Glutamatergic neuron (in vitro differentiated cells): ENCODE data around the gene HPGD. TPM values are rescaled to one million over a fixed set of nuclear protein-coding genes. Genes with fewer than 3 reads are reported as not detected.

Experiments used
- DNase-seq: peaks from one replicate; pipeline ENCODE4 v3.0.0; 2022
- H3K27ac Mint-ChIP-seq: one replicate; pipeline ENCODE4 v1.8.0; 2020; ENCODE audit warnings: mild to moderate bottlenecking, mixed read lengths, inconsistent platforms; ENCODE audit not compliant: unreplicated experiment
- H3K27me3 Mint-ChIP-seq: one replicate; pipeline ENCODE4 v1.8.0; 2020; ENCODE audit warnings: mild to moderate bottlenecking, moderate library complexity, mixed read lengths, inconsistent platforms; ENCODE audit not compliant: unreplicated experiment
- H3K36me3 Mint-ChIP-seq: one replicate; pipeline ENCODE4 v1.8.0; 2020; ENCODE audit warnings: mild to moderate bottlenecking, mixed read lengths, inconsistent platforms; ENCODE audit not compliant: unreplicated experiment
- H3K4me1 Mint-ChIP-seq: one replicate; pipeline ENCODE4 v1.8.0; 2020; ENCODE audit warnings: mild to moderate bottlenecking, low read depth, mixed read lengths, inconsistent platforms; ENCODE audit not compliant: unreplicated experiment
- H3K4me3 Mint-ChIP-seq: one replicate; pipeline ENCODE4 v1.8.0; 2020; ENCODE audit warnings: mild to moderate bottlenecking, mixed read lengths, inconsistent platforms; ENCODE audit not compliant: unreplicated experiment
- H3K9me3 Mint-ChIP-seq: one replicate; pipeline ENCODE4 v1.8.0; 2020; ENCODE audit warnings: mild to moderate bottlenecking, moderate library complexity, mixed read lengths, inconsistent platforms; ENCODE audit not compliant: unreplicated experiment
- total RNA-seq: library from RNA; stranded (reverse); fragmentation: NEBNext Ultra II Directional; extraction: Animal tissue kit (Norgen Biotek cat#: 25700); gene quantifications from one replicate; pipeline ENCODE4 v1.2.1, GENCODE V29; 2021; ENCODE audit not compliant: unreplicated experiment
- TF ChIP-seq, protein P1 (sequence below): fragments of 200-600 bp; sonication (generic); IDR thresholded peaks from one replicate; pipeline ENCODE4 v1.5.0; 2021; ENCODE audit not compliant: partially characterized antibody, unreplicated experiment

HPGD gene
- total RNA-seq, 1 donor from 2014 or later = 0.64 TPM

DNA sequence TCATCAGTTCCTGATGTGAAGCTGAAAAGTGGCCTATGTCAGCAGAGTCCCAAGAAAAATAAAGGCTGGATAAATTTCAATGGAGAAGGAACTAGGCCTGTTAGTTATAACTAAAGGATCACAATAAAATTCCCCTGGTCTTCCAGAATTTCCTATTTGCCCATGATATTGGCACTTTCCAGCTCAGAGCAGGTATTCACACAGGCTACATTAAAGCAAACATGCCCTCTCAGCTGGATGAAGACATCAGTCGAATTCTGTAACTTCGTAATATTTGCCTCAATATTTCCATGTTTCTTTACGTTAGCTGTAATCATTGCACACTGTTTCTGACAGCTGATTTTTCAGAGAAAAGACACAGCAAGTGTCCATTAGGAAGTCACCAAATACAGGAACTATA lies 9.5 kb downstream of the HPGD start:
- no peaks in the 10 kb centered on the region for H3K27me3 Mint-ChIP-seq
- H3K27ac Mint-ChIP-seq = no peak overlapping the region
- no peaks in the 10 kb centered on the region for H3K36me3 Mint-ChIP-seq
- TF ChIP-seq, protein P1, sequence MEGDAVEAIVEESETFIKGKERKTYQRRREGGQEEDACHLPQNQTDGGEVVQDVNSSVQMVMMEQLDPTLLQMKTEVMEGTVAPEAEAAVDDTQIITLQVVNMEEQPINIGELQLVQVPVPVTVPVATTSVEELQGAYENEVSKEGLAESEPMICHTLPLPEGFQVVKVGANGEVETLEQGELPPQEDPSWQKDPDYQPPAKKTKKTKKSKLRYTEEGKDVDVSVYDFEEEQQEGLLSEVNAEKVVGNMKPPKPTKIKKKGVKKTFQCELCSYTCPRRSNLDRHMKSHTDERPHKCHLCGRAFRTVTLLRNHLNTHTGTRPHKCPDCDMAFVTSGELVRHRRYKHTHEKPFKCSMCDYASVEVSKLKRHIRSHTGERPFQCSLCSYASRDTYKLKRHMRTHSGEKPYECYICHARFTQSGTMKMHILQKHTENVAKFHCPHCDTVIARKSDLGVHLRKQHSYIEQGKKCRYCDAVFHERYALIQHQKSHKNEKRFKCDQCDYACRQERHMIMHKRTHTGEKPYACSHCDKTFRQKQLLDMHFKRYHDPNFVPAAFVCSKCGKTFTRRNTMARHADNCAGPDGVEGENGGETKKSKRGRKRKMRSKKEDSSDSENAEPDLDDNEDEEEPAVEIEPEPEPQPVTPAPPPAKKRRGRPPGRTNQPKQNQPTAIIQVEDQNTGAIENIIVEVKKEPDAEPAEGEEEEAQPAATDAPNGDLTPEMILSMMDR = no peak
- no peak for DNase-seq
- no peak overlapping the region for H3K4me3 Mint-ChIP-seq
- no peaks in the 10 kb centered on the region for H3K4me1 Mint-ChIP-seq
- peaks cover 2% of the 10 kb centered on the region for H3K9me3 Mint-ChIP-seq

- Mint-ChIP-seq H3K27me3 (no peaks in the 10 kb centered on the region), H3K4me3 (no peak overlapping the region), H3K9me3 (peaks cover 2% of the 10 kb centered on the region), H3K4me1 (no peaks in the 10 kb centered on the region), H3K27ac (no peak overlapping the region), H3K36me3 (no peaks in the 10 kb centered on the region)
- TF ChIP-seq, protein P1 = no peak
- no peak for DNase-seq
Measured at GRCh38 chr4:174505892-174506291, 16.4 kb downstream of the HPGD start.

GRCh38 chr4:174505007-174505406 lies 17.3 kb downstream of the HPGD start:
- TF ChIP-seq, protein P1 = no peak
- Mint-ChIP-seq H3K27ac (no peak overlapping the region), H3K4me1 (no peaks in the 10 kb centered on the region), H3K36me3 (no peaks in the 10 kb centered on the region), H3K4me3 (no peak overlapping the region), H3K27me3 (no peaks in the 10 kb centered on the region), H3K9me3 (peaks cover 2% of the 10 kb centered on the region)
- DNase-seq = no peak

- no peak overlapping the region for H3K27ac Mint-ChIP-seq
- TF ChIP-seq, protein P1 = no peak
- H3K9me3 Mint-ChIP-seq = peaks cover 2% of the 10 kb centered on the region
- no peaks in the 10 kb centered on the region for H3K36me3 Mint-ChIP-seq
- H3K4me3 Mint-ChIP-seq = no peak overlapping the region
- no peaks in the 10 kb centered on the region for H3K4me1 Mint-ChIP-seq
- no peak for DNase-seq
- no peaks in the 10 kb centered on the region for H3K27me3 Mint-ChIP-seq
Measured at GRCh38 chr4:174503079-174503715, 19.1 kb downstream of the HPGD start.

DNA sequence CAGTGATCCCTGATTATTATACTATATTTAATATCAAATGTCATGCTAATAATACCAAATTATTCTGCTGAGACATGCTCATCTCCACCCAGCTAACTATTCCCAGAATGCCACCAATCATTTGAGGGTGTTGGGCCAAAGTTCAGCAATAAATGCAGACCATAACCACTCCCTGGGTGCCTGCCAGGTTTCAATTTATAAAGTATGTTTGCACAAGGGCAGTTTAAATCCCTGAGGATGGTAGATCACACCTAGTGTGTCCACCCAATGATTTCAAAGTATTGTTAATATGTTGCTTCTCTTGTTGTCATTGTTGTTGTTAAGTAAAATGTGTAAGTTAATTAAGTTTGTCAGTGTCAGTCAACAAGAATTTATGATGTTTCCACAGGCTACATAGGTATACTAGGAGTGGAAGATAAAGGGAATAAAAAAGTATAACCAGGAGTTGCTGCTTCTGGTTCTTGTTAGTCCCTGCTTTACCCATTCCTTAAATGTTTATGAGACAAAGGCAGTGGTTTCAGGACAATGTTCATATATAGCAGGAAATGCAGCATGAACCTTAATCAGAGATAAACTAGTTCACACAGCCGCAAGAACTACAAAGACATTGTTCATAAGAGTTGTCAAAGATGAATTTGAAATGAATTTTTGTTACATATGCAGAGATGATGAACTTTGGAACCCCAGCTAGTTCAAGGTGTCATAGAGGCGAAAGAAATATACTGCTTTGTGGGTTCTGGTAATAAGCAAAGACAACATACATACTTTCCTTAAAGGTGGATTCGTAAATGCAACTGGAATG lies 25.5 kb downstream of the HPGD start:
- Mint-ChIP-seq H3K36me3 (no peaks in the 10 kb centered on the region), H3K27ac (no peak overlapping the region), H3K4me3 (no peak overlapping the region), H3K9me3 (no peaks in the 10 kb centered on the region), H3K27me3 (no peaks in the 10 kb centered on the region), H3K4me1 (no peaks in the 10 kb centered on the region)
- DNase-seq = no peak
- TF ChIP-seq, protein P1 = no peak
